HG03064 (cell line): Measurements from ENCODE around the gene ELP5.

ENCODE experiments used
- ATAC-seq: cut with Tn5 transposase; IDR thresholded peaks from one replicate; pipeline ENCODE4 v1.9.1; 2021; ENCODE audit warnings: low read depth; ENCODE audit not compliant: unreplicated experiment

The ELP5 gene

GRCh38 chr17:7218758-7219157 is 33.3 kb upstream of the ELP5 start:
- no peak for ATAC-seq

- ATAC-seq, result no peak
Observed at GRCh38 chr17:7219229-7219811, 32.7 kb upstream of the ELP5 start.

- ATAC-seq, result no peak
Observed at GRCh38 chr17:7219812-7220592, 32.0 kb upstream of the ELP5 start, which contains the start of the genes ACADVL and DLG4. Gene ACADVL (plus strand): TSS chr17:7219938. CDS start chr17:7219985, 47 bp downstream. Gene DLG4 (minus strand): TSS chr17:7219836.

DNA sequence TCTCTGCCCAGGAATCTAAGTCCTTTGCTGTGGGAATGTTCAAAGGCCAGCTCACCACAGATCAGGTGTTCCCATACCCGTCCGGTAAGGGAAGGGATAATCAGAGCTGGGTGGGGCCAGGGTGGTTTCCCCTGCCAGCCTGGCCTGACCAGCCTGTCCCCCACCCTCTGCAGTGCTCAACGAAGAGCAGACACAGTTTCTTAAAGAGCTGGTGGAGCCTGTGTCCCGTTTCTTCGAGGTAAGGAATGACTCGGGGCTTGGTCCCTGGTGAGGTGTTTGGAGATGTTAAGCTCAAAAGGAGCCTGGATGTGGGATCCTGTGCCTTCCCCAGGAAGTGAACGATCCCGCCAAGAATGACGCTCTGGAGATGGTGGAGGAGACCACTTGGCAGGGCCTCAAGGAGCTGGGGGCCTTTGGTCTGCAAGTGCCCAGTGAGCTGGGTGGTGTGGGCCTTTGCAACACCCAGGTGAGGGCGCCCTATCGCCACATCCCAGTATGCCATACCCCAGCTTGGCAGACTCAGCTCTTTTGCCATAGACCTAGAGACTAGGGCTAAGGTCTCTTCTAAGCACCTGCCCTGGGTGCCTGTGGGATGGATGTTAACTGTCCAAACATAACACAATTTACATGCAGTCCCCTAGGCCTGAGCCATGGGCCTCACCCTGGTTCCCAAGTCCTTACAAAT is 31.3 kb upstream of the ELP5 start:
- ATAC-seq, result no peak

- no peak for ATAC-seq
Observed at GRCh38 chr17:7221278-7222092, 30.5 kb upstream of the ELP5 start.

DNA sequence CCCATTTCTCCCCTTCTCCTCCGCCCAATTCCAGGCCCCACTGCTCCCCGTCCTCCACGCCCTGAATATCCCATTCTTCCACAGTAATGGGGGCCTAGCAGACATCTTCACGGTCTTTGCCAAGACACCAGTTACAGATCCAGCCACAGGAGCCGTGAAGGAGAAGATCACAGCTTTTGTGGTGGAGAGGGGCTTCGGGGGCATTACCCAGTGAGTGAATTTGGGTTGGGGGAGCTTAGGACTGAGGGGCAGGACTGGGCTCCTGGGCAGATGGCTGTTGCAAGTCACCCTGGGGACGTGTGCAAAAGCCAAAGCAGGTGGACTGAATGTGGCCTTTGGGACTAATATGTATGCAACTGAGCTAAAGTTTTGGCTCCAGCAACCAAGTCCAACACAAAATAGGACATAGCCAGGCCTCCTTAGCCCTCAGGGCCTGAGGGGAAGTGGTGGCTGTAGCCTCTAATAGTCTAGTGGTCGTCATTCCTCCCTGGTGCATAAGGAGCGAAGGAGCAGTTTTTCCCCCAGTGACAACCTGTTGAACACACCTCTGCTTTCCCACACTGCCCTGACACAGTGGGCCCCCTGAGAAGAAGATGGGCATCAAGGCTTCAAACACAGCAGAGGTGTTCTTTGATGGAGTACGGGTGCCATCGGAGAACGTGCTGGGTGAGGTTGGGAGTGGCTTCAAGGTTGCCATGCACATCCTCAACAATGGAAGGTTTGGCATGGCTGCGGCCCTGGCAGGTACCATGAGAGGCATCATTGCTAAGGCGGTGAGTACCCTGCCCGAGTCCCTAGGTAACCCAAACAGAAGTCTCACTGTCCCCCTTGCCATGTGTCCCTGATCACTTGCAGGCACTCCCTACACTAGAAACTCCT is 29.7 kb upstream of the ELP5 start:
- no peak for ATAC-seq

DNA sequence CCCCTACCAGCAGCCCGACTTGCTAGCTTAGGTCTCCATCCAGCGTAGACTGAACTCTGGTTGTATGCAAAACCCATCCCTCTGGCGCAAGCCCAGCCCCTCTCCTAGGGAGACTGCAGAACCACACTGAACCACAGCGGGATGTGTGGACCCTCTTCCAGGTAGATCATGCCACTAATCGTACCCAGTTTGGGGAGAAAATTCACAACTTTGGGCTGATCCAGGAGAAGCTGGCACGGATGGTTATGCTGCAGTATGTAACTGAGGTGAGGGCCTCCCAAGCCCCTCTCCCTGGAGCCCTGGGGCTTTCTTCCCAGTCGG is 29.1 kb upstream of the ELP5 start:
- ATAC-seq, result no peak

DNA sequence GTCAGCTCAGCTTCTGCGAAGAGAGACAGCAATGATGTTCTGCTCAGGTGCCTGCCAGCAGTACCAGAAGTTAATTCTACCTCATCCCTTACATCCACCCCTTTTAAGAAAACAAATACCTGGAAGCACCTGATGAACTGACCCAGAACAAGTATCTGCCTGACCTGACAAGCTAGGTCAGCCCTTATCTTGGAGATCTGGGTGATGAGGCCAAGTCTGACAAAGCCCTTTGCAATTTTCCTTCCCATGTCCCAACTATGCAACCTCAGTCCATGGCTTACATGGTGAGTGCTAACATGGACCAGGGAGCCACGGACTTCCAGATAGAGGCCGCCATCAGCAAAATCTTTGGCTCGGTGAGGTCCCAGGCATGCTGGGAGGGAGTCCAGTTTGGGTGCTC is 28.6 kb upstream of the ELP5 start:
- no peak for ATAC-seq

- ATAC-seq, result no peak
Observed at GRCh38 chr17:7224110-7224509, 27.9 kb upstream of the ELP5 start.

- no peak for ATAC-seq
Observed at GRCh38 chr17:7224661-7225111, 27.3 kb upstream of the ELP5 start.

GRCh38 chr17:7225711-7226331 is 26.2 kb upstream of the ELP5 start:
- no peak for ATAC-seq

- no peak for ATAC-seq
Observed at GRCh38 chr17:7226721-7227710, 25.0 kb upstream of the ELP5 start.

- no peak for ATAC-seq
Observed at GRCh38 chr17:7228920-7229319, 23.1 kb upstream of the ELP5 start.

- no peak for ATAC-seq
Observed at GRCh38 chr17:7229504-7229903, 22.5 kb upstream of the ELP5 start.

DNA sequence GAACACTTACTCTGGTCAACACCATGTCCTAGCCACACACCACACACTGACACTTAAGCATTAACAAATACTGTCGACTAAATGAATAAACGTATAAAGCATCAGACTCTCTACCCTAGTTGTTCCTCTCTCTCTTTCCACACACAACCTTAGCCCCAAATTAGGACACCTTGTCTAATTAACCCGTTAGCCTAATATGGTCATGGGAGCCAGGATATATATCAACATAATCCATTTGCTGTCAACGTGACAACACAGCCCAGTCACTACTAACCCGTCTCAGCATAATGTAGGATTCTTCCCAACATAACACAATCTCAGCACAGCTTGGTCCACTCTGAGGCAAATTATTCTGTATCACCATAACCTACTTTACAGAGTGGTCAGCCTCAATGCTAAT is 19.9 kb upstream of the ELP5 start:
- ATAC-seq, result no peak

- no peak for ATAC-seq
Observed at GRCh38 chr17:7233701-7234082, 18.3 kb upstream of the ELP5 start.

DNA sequence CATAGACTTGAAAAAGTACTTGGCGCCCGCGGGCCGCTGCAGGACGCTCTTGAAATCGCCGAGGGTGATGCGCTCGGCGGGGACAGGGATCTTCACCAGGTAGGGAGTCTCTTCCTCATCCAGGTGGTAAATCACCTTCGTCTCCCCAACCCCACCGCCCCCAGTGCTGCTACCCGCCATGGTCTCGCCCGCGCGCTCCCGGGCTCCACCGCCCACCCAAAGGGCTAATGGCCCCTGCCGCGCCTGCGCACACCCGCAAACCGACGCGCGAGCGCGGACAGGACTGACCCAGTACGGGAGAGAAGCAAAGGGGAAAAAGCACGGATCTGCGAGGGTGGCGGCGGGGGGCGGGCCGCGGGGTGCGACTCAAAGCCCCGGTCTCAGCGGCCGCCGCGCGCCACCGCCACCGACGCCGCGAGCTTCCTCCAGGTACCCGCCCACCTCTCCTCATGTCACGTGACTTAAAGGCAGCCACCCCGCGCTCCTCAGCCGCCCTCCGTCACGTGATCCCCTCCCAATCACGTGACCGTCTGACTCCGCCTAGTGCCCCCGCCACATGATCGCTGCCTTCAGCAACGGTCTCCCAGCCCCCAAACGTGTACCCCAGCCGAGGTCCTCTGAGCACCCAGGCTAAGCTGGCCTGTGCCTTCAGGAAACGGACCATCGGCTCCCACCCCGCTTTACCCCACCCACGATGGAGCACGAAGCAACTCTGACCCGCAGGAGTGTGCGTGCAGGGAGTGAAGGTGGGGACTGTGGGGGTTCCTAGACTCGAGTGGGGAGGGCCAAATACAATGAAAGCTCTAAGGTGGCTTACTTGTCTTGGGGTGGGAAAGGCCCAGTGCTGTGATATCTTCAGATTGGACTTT is 17.7 kb upstream of the ELP5 start, which contains the start of gene DVL2:
TSS of gene DVL2 (minus strand) at position 435 of the 869 bp plus-strand sequence. CDS start at position 180, 255 bp downstream.
- peak; percentile 33 for ATAC-seq
